Left lung (tissue), 10 donors: ENCODE data around the gene PDE4D. TPM values are rescaled to one million over a fixed set of nuclear protein-coding genes. Genes with fewer than 3 reads are reported as not detected.

ENCODE experiments used
- ATAC-seq: fragments of 200-7000 bp; cut with Tn5 transposase; one replicate; pipeline ENCODE4 v1.9.1; 2020; ENCODE audit warnings: moderate library complexity
- DNase-seq, 4 donors: peaks; one replicate each; pipeline ENCODE4 v3.0.0-alpha.2; 2013 to 2020
- H3K27ac ChIP-seq, 2 donors: fragments of 200-600 bp; sonication (generic) in 1 of 2; one replicate each; pipeline versions ENCODE4 v1.5.0 to v1.8.0; 2020 to 2021
- H3K27me3 ChIP-seq, 2 donors: fragments of 200-600 bp; sonication (generic) in 1 of 2; one replicate each; pipeline versions ENCODE4 v1.5.0 to v1.8.0; 2020 to 2021
- H3K36me3 ChIP-seq, 2 donors: fragments of 200-600 bp; sonication (generic) in 1 of 2; one replicate each; pipeline versions ENCODE4 v1.5.0 to v1.8.0; 2020 to 2021
- H3K4me1 ChIP-seq, 2 donors: fragments of 200-600 bp; one replicate each; pipeline ENCODE4 v1.8.0; 2021
- H3K4me3 ChIP-seq, 2 donors: fragments of 200-600 bp; sonication (generic) in 1 of 2; one replicate each; pipeline versions ENCODE4 v1.5.0 to v1.8.0; 2020 to 2021; ENCODE audit warnings: mild to moderate bottlenecking in 1 of 2
- H3K9me3 ChIP-seq, 2 donors: fragments of 200-600 bp; sonication (generic) in 1 of 2; one replicate each; pipeline versions ENCODE4 v1.5.0 to v1.8.0; 2020 to 2021
- CTCF ChIP-seq, 2 donors: fragments of 200-600 bp; sonication (generic) in 1 of 2; IDR thresholded peaks; one replicate each; pipeline versions ENCODE4 v1.5.0 to v1.8.0; 2021; ENCODE audit warnings: antibody characterized with exemption in 2 of 2
- intact Hi-C, 2 donors: fragments of 100-400 bp; cut with DNase I; formaldehyde crosslinking; loops; one replicate each; pipeline versions ENCODE4 v1.11.2 to v1.14.2; 2022
- polyA plus RNA-seq, 6 donors: library from polyadenylated mRNA; unstranded; fragments of 120-200 nt; gene quantifications; one replicate each; pipeline ENCODE4 v1.2.1, GENCODE V29; 2013; ENCODE audit not compliant: insufficient read length in 6 of 6
- total RNA-seq, 2 donors: library from RNA; stranded (reverse); fragmentation: NEBNext Ultra II Directional; extraction: Animal tissue kit (Norgen Biotek cat#: 25700); gene quantifications; one replicate each; pipeline ENCODE4 v1.2.1, GENCODE V29; 2021
- donor health status: DM: no; HTN: yes; CAD: no.
- donor health status: DM: no; HTN: no; CAD: no.

PDE4D gene
- total and polyA plus RNA-seq, 8 donors: 21.4 to 57.1 (median 25.4) TPM

- intact Hi-C loops: no loop called here
- DNase-seq: no peak
Observed at GRCh38 chr5:59831326-59832010, 62.1 kb downstream of the PDE4D start.

GRCh38 chr5:59830536-59831200 lies 62.9 kb downstream of the PDE4D start:
- no peak for ATAC-seq
- intact Hi-C loops: no loop called here
- no peaks in the 10 kb centered on the region for H3K36me3 ChIP-seq
- H3K27ac ChIP-seq: no peak overlapping the region
- H3K9me3 ChIP-seq: no peaks in the 10 kb centered on the region
- H3K4me1 ChIP-seq: no peaks in the 10 kb centered on the region
- DNase-seq: no peak
- no peak overlapping the region for H3K4me3 ChIP-seq
- no peak for TF ChIP-seq CTCF (IDR thresholded peaks at IDR 0.05)
- no peaks in the 10 kb centered on the region for H3K27me3 ChIP-seq

More at GRCh38 chr5:59831326-59832010, 62.1 kb downstream of the PDE4D start:
- no peak for ATAC-seq
- no peaks in the 10 kb centered on the region for H3K27me3 ChIP-seq
- no peak overlapping the region for H3K4me3 ChIP-seq
- H3K9me3 ChIP-seq: no peaks in the 10 kb centered on the region
- H3K36me3 ChIP-seq: no peaks in the 10 kb centered on the region
- no peaks in the 10 kb centered on the region for H3K4me1 ChIP-seq
- no peak for TF ChIP-seq CTCF (IDR thresholded peaks at IDR 0.05)
- H3K27ac ChIP-seq: no peak overlapping the region

- no peak for TF ChIP-seq CTCF (IDR thresholded peaks at IDR 0.05)
- Histone ChIP-seq H3K4me3 (no peak overlapping the region), H3K27me3 (no peaks in the 10 kb centered on the region), H3K9me3 (no peaks in the 10 kb centered on the region), H3K36me3 (no peaks in the 10 kb centered on the region), H3K27ac (no peak overlapping the region), H3K4me1 (no peaks in the 10 kb centered on the region)
- intact Hi-C loops: no loop called here
- ATAC-seq (no peak), DNase-seq (no peak)
Observed at GRCh38 chr5:59829922-59830321, 63.6 kb downstream of the PDE4D start.

- Histone ChIP-seq H3K4me1 (no peaks in the 10 kb centered on the region), H3K27ac (no peak overlapping the region), H3K36me3 (no peaks in the 10 kb centered on the region), H3K27me3 (no peaks in the 10 kb centered on the region), H3K4me3 (no peak overlapping the region), H3K9me3 (no peaks in the 10 kb centered on the region)
- TF ChIP-seq CTCF (IDR thresholded peaks at IDR 0.05): no peak
- DNase-seq (peak in 2 of 4 donors; percentile 69 to 80), ATAC-seq (peak; percentile 35)
- intact Hi-C loops: no loop called here
Observed at GRCh38 chr5:59829386-59829785, 64.1 kb downstream of the PDE4D start.

- intact Hi-C loops: no loop called here
- TF ChIP-seq CTCF (IDR thresholded peaks at IDR 0.05): no peak
- no peaks in the 10 kb centered on the region for H3K27me3 ChIP-seq
- H3K4me1 ChIP-seq: no peaks in the 10 kb centered on the region
- H3K27ac ChIP-seq: no peak overlapping the region
- no peak overlapping the region for H3K4me3 ChIP-seq
- ATAC-seq: no peak
- DNase-seq: no peak
- H3K36me3 ChIP-seq: no peaks in the 10 kb centered on the region
- no peaks in the 10 kb centered on the region for H3K9me3 ChIP-seq
Observed at GRCh38 chr5:59828623-59829022, 64.9 kb downstream of the PDE4D start.
